ENCODE data around the gene ZBTB24.

- TF ChIP-seq POLR2A (IDR thresholded peaks at IDR 0.05) (no peak), CTCF (IDR thresholded peaks at IDR 0.05) (no peak)
Observed at GRCh38 chr6:109453594-109454495, 29.2 kb downstream of the ZBTB24 start.

All from uterus (tissue), 2 donors.